Measurements from ENCODE around the gene POLR3K. TPM values are rescaled to one million over a fixed set of nuclear protein-coding genes. Genes with fewer than 3 reads are reported as not detected.

Gene POLR3K
- total RNA-seq, 1 donor from 2014 or later, result 9.2 TPM

- DNase-seq (ENCODE audit: low spot score), result no peak
- H3K27ac ChIP-seq, result no peak overlapping the region
- no peak overlapping the region for H3K27ac Mint-ChIP-seq
- peaks cover 9% of the 10 kb centered on the region for H3K36me3 Mint-ChIP-seq
- no peaks in the 10 kb centered on the region for H3K9me3 ChIP-seq (ENCODE audit: low read depth)
- no peak overlapping the region for H3K4me3 Mint-ChIP-seq
- TF ChIP-seq EZH2 (IDR thresholded peaks at IDR 0.05) (no peak), EZH2phosphoT487 (IDR thresholded peaks at IDR 0.05) (no peak), CTCF (IDR thresholded peaks at IDR 0.05) (no peak)
- no peaks in the 10 kb centered on the region for H3K27me3 ChIP-seq
- H3K4me3 ChIP-seq, result no peak overlapping the region
- H3K27me3 Mint-ChIP-seq (ENCODE audit: insufficient read depth, low read depth), result peaks cover 5% of the 10 kb centered on the region
- no peak overlapping the region for H2AFZ ChIP-seq (replicated peaks)
- H3F3A ChIP-seq (ENCODE audit: low read depth), result no peaks in the 10 kb centered on the region
- H3K36me3 ChIP-seq, result no peaks in the 10 kb centered on the region
- no peaks in the 10 kb centered on the region for H3K79me2 ChIP-seq (ENCODE audit: low read depth)
- H3K4me2 ChIP-seq, result no peak overlapping the region
- no peaks in the 10 kb centered on the region for H3K9me3 Mint-ChIP-seq
- no peaks in the 10 kb centered on the region for H3K4me1 ChIP-seq
- H4K20me1 ChIP-seq (ENCODE audit: low read depth), result peaks cover 13% of the 10 kb centered on the region
- no peak overlapping the region for H3K9ac ChIP-seq
- H3K4me1 Mint-ChIP-seq, result peaks cover 5% of the 10 kb centered on the region
Measured at GRCh38 chr16:62283-62967, 9.0 kb upstream of the POLR3K start.

GRCh38 chr16:61879-62281, 8.5 kb upstream of the POLR3K start:
- Mint-ChIP-seq H3K4me3 (no peak overlapping the region), H3K27me3 (ENCODE audit: insufficient read depth, low read depth) (peaks cover 4% of the 10 kb centered on the region), H3K4me1 (peaks cover 5% of the 10 kb centered on the region), H3K27ac (no peak overlapping the region), H3K9me3 (no peaks in the 10 kb centered on the region), H3K36me3 (peaks cover 12% of the 10 kb centered on the region)
- Histone ChIP-seq H3K36me3 (no peaks in the 10 kb centered on the region), H3K27me3 (no peaks in the 10 kb centered on the region), H3K9ac (no peak overlapping the region), H3K4me3 (no peak overlapping the region), H3K4me1 (no peaks in the 10 kb centered on the region), H3K27ac (no peak overlapping the region), H2AFZ (replicated peaks) (no peak overlapping the region), H4K20me1 (ENCODE audit: low read depth) (peaks cover 13% of the 10 kb centered on the region), H3K9me3 (ENCODE audit: low read depth) (no peaks in the 10 kb centered on the region), H3K79me2 (ENCODE audit: low read depth) (no peaks in the 10 kb centered on the region), H3K4me2 (no peak overlapping the region), H3F3A (ENCODE audit: low read depth) (no peaks in the 10 kb centered on the region)
- no peak for DNase-seq (ENCODE audit: low spot score)
- no peak for TF ChIP-seq EZH2 (IDR thresholded peaks at IDR 0.05)
- TF ChIP-seq EZH2phosphoT487 (IDR thresholded peaks at IDR 0.05), result no peak
- no peak for TF ChIP-seq CTCF (IDR thresholded peaks at IDR 0.05)

- Histone ChIP-seq H3K9ac (no peak overlapping the region), H2AFZ (replicated peaks) (no peak overlapping the region), H4K20me1 (ENCODE audit: low read depth) (peaks cover 12% of the 10 kb centered on the region), H3K4me1 (no peaks in the 10 kb centered on the region), H3K27me3 (no peaks in the 10 kb centered on the region), H3K36me3 (no peaks in the 10 kb centered on the region), H3K79me2 (ENCODE audit: low read depth) (no peaks in the 10 kb centered on the region), H3K9me3 (ENCODE audit: low read depth) (no peaks in the 10 kb centered on the region), H3F3A (ENCODE audit: low read depth) (no peaks in the 10 kb centered on the region), H3K4me2 (no peak overlapping the region), H3K4me3 (no peak overlapping the region), H3K27ac (no peak overlapping the region)
- H3K27me3 Mint-ChIP-seq (ENCODE audit: insufficient read depth, low read depth), result peaks cover 2% of the 10 kb centered on the region
- DNase-seq (ENCODE audit: low spot score), result no peak
- TF ChIP-seq CTCF (IDR thresholded peaks at IDR 0.05) (no peak), EZH2phosphoT487 (IDR thresholded peaks at IDR 0.05) (no peak), EZH2 (IDR thresholded peaks at IDR 0.05) (no peak)
- H3K27ac Mint-ChIP-seq, result no peak overlapping the region
- H3K36me3 Mint-ChIP-seq, result peaks cover 12% of the 10 kb centered on the region
- no peaks in the 10 kb centered on the region for H3K9me3 Mint-ChIP-seq
- H3K4me1 Mint-ChIP-seq, result peaks cover 5% of the 10 kb centered on the region
- no peak overlapping the region for H3K4me3 Mint-ChIP-seq
Measured at GRCh38 chr16:60929-61878, 7.8 kb upstream of the POLR3K start.

Measured in neural progenitor cell (in vitro differentiated cells).